ENCODE measurements around the gene PELI2.
A peak's percentile ranks its signal among the peaks of the same experiment; 100 is the strongest.

GRCh38 chr14:56339855-56340701 lies 221.9 kb downstream of the PELI2 start:
- TF ChIP-seq CTCF (IDR thresholded peaks at IDR 0.05 in 4 of 5, conservative IDR thresholded peaks at IDR 0.05 in 1 of 5) (peak; percentile 55 to 78 (median 61)), POLR2A (IDR thresholded peaks at IDR 0.05) (no peak)
